K562 (cell line): Measurements from ENCODE around the gene DLK2. TPM values are rescaled to one million over a fixed set of nuclear protein-coding genes. Genes with fewer than 3 reads are reported as not detected.
"Not testable (repeated sequence)": the region's sequence is repeated elsewhere in the genome, so short reads cannot be mapped to it uniquely, and the experiment has no call there.

ENCODE experiments used
- ATAC-seq: fragments of 200-7000 bp; cut with Tn5 transposase; 3 replicates; pipeline ENCODE4 v1.9.1; 2020; ENCODE audit warnings: moderate library complexity
- BruUV-seq: library from RNA; stranded (reverse); fragments of 400-500 nt; replicated peaks from 2 replicates; lab custom pipeline; 2021; lab: Mats Ljungman, UMichigan
- CTCF ChIA-PET: fragments of 300-600 bp; formaldehyde crosslinking; extraction: SDS; loops from one replicate; lab custom pipeline; 2021; ENCODE audit warnings: low intra/inter-chr PET ratio; lab: Yijun Ruan, JAX
- POLR2A ChIA-PET: fragments of 300-600, 350-650 bp; sonication (Branson Sonifier 250); formaldehyde crosslinking; extraction: SDS; loops from one replicate; lab custom pipeline; 2021; ENCODE audit warnings: antibody characterized with exemption, inconsistent platforms; lab: Yijun Ruan, JAX
- DNase-seq, 4 experiments: peaks; one replicate each; pipeline versions ENCODE4 v3.0.0 to v3.0.0-alpha.2; 2011 to 2018; ENCODE audit warnings: low spot score in 3 of 4, mixed read lengths in 3 of 4; ENCODE audit errors: extremely low read depth in 1 of 4
- FAIRE-seq: peaks from 2 replicates; lab custom pipeline; 2011; peaks lifted over from hg19 to GRCh38; lab: Jason Lieb, UNC
- H2AFZ ChIP-seq: 2 replicates; pipeline ENCODE4 v1.6.0; 2011; ENCODE audit warnings: low read depth, low read length, control low read depth, inconsistent platforms
- H3K27ac ChIP-seq: fragments of 200-600 bp; 3 replicates; pipeline ENCODE4 v1.8.0; 2011; ENCODE audit warnings: low read depth, mild to moderate bottlenecking, control low read depth, inconsistent platforms, low read length, moderate library complexity, mixed read lengths; ENCODE audit errors: extremely low read depth
- H3K27me3 ChIP-seq, 2 experiments: fragments of 300-600 bp in 1 of 2; 2 replicates in 1 of 2; 3 replicates in 1 of 2; pipeline versions ENCODE4 v1.6.0 to v1.8.0; 2011; ENCODE audit warnings: inconsistent platforms in 2 of 2, low read length in 2 of 2, mild to moderate bottlenecking in 1 of 2, mixed read lengths in 1 of 2, moderate library complexity in 1 of 2; ENCODE audit not compliant: control insufficient read depth in 2 of 2, insufficient read depth in 2 of 2
- H3K36me3 ChIP-seq: fragments of 300-600 bp; 3 replicates; pipeline ENCODE4 v1.8.0; 2011; ENCODE audit warnings: mild to moderate bottlenecking, low read length, inconsistent platforms; ENCODE audit not compliant: control insufficient read depth, insufficient read depth
- H3K4me1 ChIP-seq, 2 experiments: fragments of 200-600 bp in 1 of 2; replicated peaks in 1 of 2; 2 replicates in 1 of 2; 3 replicates in 1 of 2; pipeline versions ENCODE4 v1.5.1 to v1.8.0; 2011; ENCODE audit warnings: inconsistent platforms in 2 of 2, low read length in 2 of 2, mild to moderate bottlenecking in 1 of 2, mixed read lengths in 1 of 2, moderate library complexity in 1 of 2; ENCODE audit not compliant: control insufficient read depth in 2 of 2, insufficient read depth in 2 of 2
- H3K4me2 ChIP-seq: 2 replicates; pipeline ENCODE4 v1.6.1; 2011; ENCODE audit warnings: low read length, control low read depth, inconsistent platforms, mixed read lengths; ENCODE audit not compliant: insufficient read depth
- H3K4me3 ChIP-seq: fragments of 200-600 bp; sonication (generic), shearing (Covaris generic); 2 replicates; pipeline ENCODE4 v1.5.1; 2016; ENCODE audit warnings: control low read depth, inconsistent platforms
- H3K79me2 ChIP-seq: fragments of 200-600 bp; 3 replicates; pipeline ENCODE4 v1.8.0; 2011; ENCODE audit warnings: low read length, inconsistent platforms; ENCODE audit not compliant: control insufficient read depth, insufficient read depth
- H3K9ac ChIP-seq, 2 experiments: 2 replicates each; pipeline versions ENCODE4 v1.6.0 to v1.6.1; 2011; ENCODE audit warnings: low read depth in 2 of 2, low read length in 2 of 2, control low read depth in 1 of 2, inconsistent platforms in 1 of 2, mild to moderate bottlenecking in 1 of 2, mixed read lengths in 1 of 2; ENCODE audit not compliant: insufficient read depth in 1 of 2
- H3K9me1 ChIP-seq: one replicate; pipeline ENCODE4 v1.6.0; 2011; ENCODE audit warnings: inconsistent platforms, mild to moderate bottlenecking, low read length, moderate library complexity; ENCODE audit not compliant: control insufficient read depth, insufficient read depth
- H3K9me3 ChIP-seq: replicated peaks from 2 replicates; pipeline ENCODE4 v1.5.1; 2011; ENCODE audit warnings: low read depth, low read length, inconsistent platforms; ENCODE audit not compliant: control insufficient read depth, insufficient read depth
- H4K20me1 ChIP-seq: replicated peaks from 2 replicates; pipeline ENCODE4 v1.6.1; 2011; ENCODE audit warnings: low read length, inconsistent platforms, mixed read lengths; ENCODE audit not compliant: control insufficient read depth, insufficient read depth
- ATF1 ChIP-seq, 2 experiments: fragments of 450-650 bp in 1 of 2; IDR thresholded peaks; 2 replicates each; pipeline ENCODE4 v1.6.1; 2016; ENCODE audit warnings: missing compliant biosample characterization in 1 of 2, missing genetic modification characterization in 1 of 2
- ATF7 ChIP-seq: fragments of 450-650 bp; IDR thresholded peaks from 2 replicates; pipeline ENCODE4 v1.7.1; 2014; ENCODE audit warnings: mild to moderate bottlenecking, moderate library complexity
- CREM ChIP-seq: IDR thresholded peaks from 2 replicates; pipeline ENCODE4 v1.6.1; 2014; ENCODE audit warnings: antibody characterized with exemption, low read depth
- PPARD ChIP-seq: fragments of 250-450 bp; sonication (Bioruptor Pico); IDR thresholded peaks from 2 replicates; pipeline ENCODE4 v1.8.0; 2022; ENCODE audit warnings: inconsistent platforms, mild to moderate bottlenecking, moderate library complexity
- ZNF263 ChIP-seq: sonication (generic); formaldehyde crosslinking; IDR thresholded peaks from 2 replicates; pipeline ENCODE4 v1.8.0; 2022; ENCODE audit warnings: mild to moderate bottlenecking, missing genetic modification reagents, borderline replicate concordance
- WGBS: fragments of 100-300 bp; shearing (Covaris generic); methylation state at CpG from one replicate; pipeline ENCODE4 v1.1.6; 2016; ENCODE audit warnings: low coverage, mixed read lengths; ENCODE audit not compliant: insufficient coverage; ENCODE audit errors: missing lambda C conversion rate; 5-methylcytosine and 5-hydroxymethylcytosine counted together
- in situ Hi-C: fragments of 300-500 bp; cut with MboI; formaldehyde crosslinking; loops from 4 replicates; pipeline ENCODE4 v1.15.0; 2018; ENCODE audit warnings: inconsistent platforms, mixed read lengths
- intact Hi-C: fragments of 100-400 bp; cut with micrococcal nuclease; formaldehyde crosslinking; loops from 2 replicates; pipeline ENCODE4 v1.14.2; 2022
- polyA plus RNA-seq, 8 experiments: library from polyadenylated mRNA; depleted of rRNA in 4 of 8; stranded (reverse) in 5 of 8; unstranded in 3 of 8; fragments of >200 nt; fragmentation: Nextera tagmentation in 2 of 8; fragmentation: Illumina TruSeq in 1 of 8; extraction: Ambion mirVana in 2 of 8; extraction: Trizol in 1 of 8; gene quantifications; 2 replicates each; pipeline versions ENCODE4 v1.2.1 to v1.2.3, GENCODE V29; 2011 to 2014; ENCODE audit warnings: inconsistent platforms in 1 of 8, missing spikeins in 1 of 8
- total RNA-seq, 7 experiments: library from RNA; depleted of rRNA in 6 of 7; stranded (reverse); fragments of >200 nt in 6 of 7; fragmentation: Illumina TruSeq in 2 of 7; extraction: Trizol in 2 of 7; gene quantifications; 2 replicates each; pipeline versions ENCODE4 v1.2.1 to v1.2.3, GENCODE V29; 2011 to 2021; ENCODE audit warnings: low replicate concordance in 1 of 7

DLK2 gene
- total and polyA plus RNA-seq, 9 of the 15 experiments (the other 6 are each of a cell fraction or from before 2014, with no cell fraction given), result 0.11 to 0.53 (median 0.29) TPM; not detected in 3

DNA sequence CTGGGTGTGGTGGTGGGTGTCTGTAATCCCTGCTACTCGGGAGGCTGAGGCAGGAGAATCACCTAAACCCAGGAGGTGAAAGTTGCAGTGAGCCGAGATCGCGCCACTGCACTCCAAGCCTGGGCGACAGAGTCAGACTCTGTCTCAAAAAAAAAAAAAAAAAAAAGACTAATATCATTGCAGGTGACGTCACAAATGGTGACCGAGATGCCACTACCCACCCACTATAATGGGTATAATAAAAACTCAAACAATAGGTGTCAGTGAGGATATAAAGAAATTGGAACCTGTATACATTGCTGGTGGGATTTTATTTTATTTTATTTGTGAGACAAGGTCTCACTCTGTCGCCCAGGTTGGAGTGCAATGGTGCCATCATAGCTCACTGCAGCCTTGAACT lies 40.1 kb downstream of the DLK2 start:
- H2AFZ ChIP-seq; intact Hi-C loops; CTCF ChIA-PET; H3K4me3 ChIP-seq; H4K20me1 ChIP-seq; BruUV-seq; H3K9me1 ChIP-seq; H3K36me3 ChIP-seq; in situ Hi-C loops; H3K4me2 ChIP-seq; H3K27ac ChIP-seq; DNase-seq; FAIRE-seq; ATAC-seq; H3K9me3 ChIP-seq; H3K9ac ChIP-seq; H3K4me1 ChIP-seq; H3K79me2 ChIP-seq; TF ChIP-seq ATF1 (CRISPR knock-in tag; IDR thresholded peaks at IDR 0.05): not testable (repeated sequence)
- POLR2A ChIA-PET, result interaction anchor here (0.6 to 1.6 kb wide), 4 partner anchors 7 to 404 kb away, joined by 3 to 5 read pairs (median 4); no protein-coding TSS in a partner anchor
- TF ChIP-seq ATF1 (tag; IDR thresholded peaks at IDR 0.05) (peak; percentile 46; the same call in 1 of the 2 replicates), CREM (peak; percentile 25; the same call in 1 of the 2 replicates), ATF7 (peak; percentile 42; the same call in 1 of the 2 replicates)
- 31% methylated on average over 8 of the region's 8 CpGs for WGBS
- peaks cover 4 to 24% of the 10 kb centered on the region in 2 experiments; a peak in 4 of 5 replicates for H3K27me3 ChIP-seq

DNA sequence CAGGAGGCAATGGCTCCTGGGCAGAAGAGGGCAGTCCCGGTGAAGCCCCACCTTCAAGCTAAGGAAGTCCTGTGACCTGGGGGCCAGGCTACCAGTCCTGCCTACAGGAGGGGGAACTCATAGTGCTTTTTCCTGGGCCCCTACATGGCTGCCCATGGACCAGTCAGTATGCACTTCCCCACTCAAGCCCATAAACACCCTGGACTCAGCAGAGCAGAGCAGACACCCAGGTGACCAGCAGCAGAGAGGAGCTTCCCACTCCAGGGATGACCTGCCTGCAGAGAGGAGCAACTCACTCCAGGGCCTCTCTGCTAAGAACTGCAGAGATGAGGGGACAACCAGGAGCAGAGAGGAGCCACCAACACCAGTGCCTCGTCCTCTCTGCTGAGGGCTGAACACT lies 42.3 kb downstream of the DLK2 start:
- Histone ChIP-seq H2AFZ (no peak overlapping the region), H3K27me3 (peaks cover 4 to 34% of the 10 kb centered on the region in 2 experiments; a peak in 4 of 5 replicates), H3K4me1 (peaks cover 0 to 6% of the 10 kb centered on the region in 2 experiments; a peak in 1 of 5 replicates), H3K9me3 (no peaks in the 10 kb centered on the region)
- DNase-seq, result no peak
- CTCF ChIA-PET, result no interaction called here
- WGBS, result 0% methylated on average over 2 of the region's 2 CpGs
- intact Hi-C loops, result no loop called here
- FAIRE-seq, result no peak
- 0 out of 2 replicates have a peak, but pooled peaks have one; percentile 31 for TF ChIP-seq ZNF263 (CRISPR knock-in tag)
- no peak for TF ChIP-seq PPARD
- TF ChIP-seq, all 486 proteins: peak for 1
- Histone ChIP-seq H3K9me1 (no peaks in the 10 kb centered on the region), H4K20me1 (no peaks in the 10 kb centered on the region), H3K27ac (no peak overlapping the region), H3K9ac (no peak overlapping the region; a peak in 1 of 4 replicates), H3K36me3 (no peaks in the 10 kb centered on the region), H3K4me2 (no peak overlapping the region), H3K4me3 (no peak overlapping the region), H3K79me2 (no peaks in the 10 kb centered on the region)
- BruUV-seq, result no TSS peak
- in situ Hi-C loops, result no loop called here
- POLR2A ChIA-PET, result interaction anchor here (0.6 to 1.4 kb wide), 5 partner anchors 9 to 468 kb away, joined by 3 to 7 read pairs (median 4); no protein-coding TSS in a partner anchor
- peak; percentile 54; the same call in 2 of the 3 replicates for ATAC-seq
